Mammary epithelial cell (primary cell): ENCODE results near the gene TGM1.

ENCODE experiments used
- EZH2 ChIP-seq: IDR thresholded peaks from 2 replicates; pipeline ENCODE4 v1.6.1; 2012; ENCODE audit warnings: low read length, inconsistent platforms, borderline replicate concordance
- TF ChIP-seq, protein P1 (sequence below), 2 donors: IDR thresholded peaks in 1 of 2; conservative IDR thresholded peaks in 1 of 2; 2 replicates each; pipeline ENCODE4 v1.5.1; 2011 to 2012; ENCODE audit warnings: inconsistent platforms in 2 of 2, low read length in 2 of 2, mild to moderate bottlenecking in 2 of 2, control low read depth in 1 of 2, low read depth in 1 of 2; ENCODE audit not compliant: insufficient read depth in 1 of 2; ENCODE audit errors: extremely low read depth in 1 of 2

- TF ChIP-seq, protein P1, sequence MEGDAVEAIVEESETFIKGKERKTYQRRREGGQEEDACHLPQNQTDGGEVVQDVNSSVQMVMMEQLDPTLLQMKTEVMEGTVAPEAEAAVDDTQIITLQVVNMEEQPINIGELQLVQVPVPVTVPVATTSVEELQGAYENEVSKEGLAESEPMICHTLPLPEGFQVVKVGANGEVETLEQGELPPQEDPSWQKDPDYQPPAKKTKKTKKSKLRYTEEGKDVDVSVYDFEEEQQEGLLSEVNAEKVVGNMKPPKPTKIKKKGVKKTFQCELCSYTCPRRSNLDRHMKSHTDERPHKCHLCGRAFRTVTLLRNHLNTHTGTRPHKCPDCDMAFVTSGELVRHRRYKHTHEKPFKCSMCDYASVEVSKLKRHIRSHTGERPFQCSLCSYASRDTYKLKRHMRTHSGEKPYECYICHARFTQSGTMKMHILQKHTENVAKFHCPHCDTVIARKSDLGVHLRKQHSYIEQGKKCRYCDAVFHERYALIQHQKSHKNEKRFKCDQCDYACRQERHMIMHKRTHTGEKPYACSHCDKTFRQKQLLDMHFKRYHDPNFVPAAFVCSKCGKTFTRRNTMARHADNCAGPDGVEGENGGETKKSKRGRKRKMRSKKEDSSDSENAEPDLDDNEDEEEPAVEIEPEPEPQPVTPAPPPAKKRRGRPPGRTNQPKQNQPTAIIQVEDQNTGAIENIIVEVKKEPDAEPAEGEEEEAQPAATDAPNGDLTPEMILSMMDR (conservative IDR thresholded peaks at IDR 0.05 in 1 of 2, IDR thresholded peaks at IDR 0.05 in 1 of 2; ENCODE audit: extremely low read depth in 1 of 2, insufficient read depth in 1 of 2, low read depth in 1 of 2, low read length in 2 of 2) = no peak
- no peak for TF ChIP-seq EZH2
Observed at GRCh38 chr14:24267516-24267915, 4.5 kb upstream of the TGM1 start.
